ENCODE results near the gene CDH3. TPM values are rescaled to one million over a fixed set of nuclear protein-coding genes. Genes with fewer than 3 reads are reported as not detected.

The CDH3 gene
- total and polyA plus RNA-seq, 10 of the 15 experiments (the other 5 are each of a cell fraction or from before 2014, with no cell fraction given), result 0.05 to 0.44 (median 0.12) TPM; not detected in 5

GRCh38 chr16:68732042-68732680 lies 87.1 kb downstream of the CDH3 start:
- H2AFZ ChIP-seq (ENCODE audit: control insufficient read depth, low read depth, low read length), result no peak overlapping the region
- ATAC-seq (peak; percentile 22), FAIRE-seq (no peak)

GRCh38 chr16:68732741-68733399 lies 87.8 kb downstream of the CDH3 start:
- CTCF ChIA-PET, result no interaction called here
- BruUV-seq (replicated peaks), result no TSS peak
- no peak overlapping the region for H3K27ac ChIP-seq (ENCODE audit: control insufficient read depth, insufficient read depth)
- intact Hi-C loops (cut with micrococcal nuclease; ENCODE audit: unreplicated experiment), result no loop called here
- H3K4me2 ChIP-seq (ENCODE audit: control insufficient read depth, insufficient read depth), result no peak overlapping the region
- 100% methylated on average over 3 of the region's 4 CpGs for whole genome bisulfite sequencing (ENCODE audit: insufficient coverage, insufficient replicate concordance, low lambda C conversion rate, missing lambda C conversion rate)
- ATAC-seq (no peak), FAIRE-seq (no peak), DNase-seq (ENCODE audit: low read depth, low spot score) (no peak)
- RAD21 ChIA-PET (ENCODE audit: unreplicated experiment), result interaction anchor here (0.6 kb wide), 1 partner anchor 66 kb away, joined by 4 read pairs; no protein-coding TSS in a partner anchor
- SMC1A ChIA-PET (ENCODE audit: uncharacterized antibody, unreplicated experiment), result interaction anchor here (1.2 to 1.8 kb wide), 2 partner anchors 10 to 14 kb away, joined by 3 to 4 read pairs; no protein-coding TSS in a partner anchor
- in situ Hi-C loops (cut with MboI), result no loop called here
- no peaks in the 10 kb centered on the region for H3K36me3 ChIP-seq (ENCODE audit: control insufficient read depth in 2 of 2, insufficient read depth in 2 of 2, low read length in 1 of 2)
- no peaks in the 10 kb centered on the region for H3K4me1 ChIP-seq (ENCODE audit: control insufficient read depth, insufficient read depth, low read length)
- H4K20me1 ChIP-seq (ENCODE audit: control insufficient read depth, insufficient read depth), result no peaks in the 10 kb centered on the region
- no peaks in the 10 kb centered on the region; the same call in 2 of the 3 replicates for H3K9me3 ChIP-seq (replicated peaks; ENCODE audit: control insufficient read depth, insufficient read depth, low read length)
- H3K9ac ChIP-seq (ENCODE audit: control insufficient read depth, insufficient read depth, low read length), result no peak overlapping the region
- POLR2A ChIA-PET, result no interaction called here
- no peak overlapping the region for H3K4me3 ChIP-seq
- no peaks in the 10 kb centered on the region for H3K79me2 ChIP-seq (ENCODE audit: control insufficient read depth, insufficient read depth, low read length)
- H2AFZ ChIP-seq (ENCODE audit: control insufficient read depth, low read depth, low read length), result no peak overlapping the region
- no peaks in the 10 kb centered on the region; a peak in 1 of 4 replicates for H3K27me3 ChIP-seq (replicated peaks in 1 of 2; ENCODE audit: control insufficient read depth in 2 of 2, insufficient read depth in 2 of 2, low read length in 1 of 2)
- TF ChIP-seq RUNX3 (IDR thresholded peaks at IDR 0.05; ENCODE audit: low read length) (no peak), EP300 (IDR thresholded peaks at IDR 0.05; ENCODE audit: borderline replicate concordance in 1 of 2, control insufficient read depth in 1 of 2, low read depth in 2 of 2, low read length in 2 of 2) (no peak), NRF1 (conservative IDR thresholded peaks at IDR 0.05; ENCODE audit: low read depth, low read length) (no peak), MEF2A (IDR thresholded peaks at IDR 0.05; ENCODE audit: insufficient read depth, low read depth, low read length) (no peak), MTA3 (IDR thresholded peaks at IDR 0.05; ENCODE audit: borderline replicate concordance, low read length) (no peak), HDAC2 (IDR thresholded peaks at IDR 0.05) (no peak), RCOR1 (conservative IDR thresholded peaks at IDR 0.05; ENCODE audit: low read depth, low read length) (no peak), HDGF (IDR thresholded peaks at IDR 0.05) (no peak), SIX5 (IDR thresholded peaks at IDR 0.05; ENCODE audit: low read depth, low read length, severe bottlenecking) (no peak), MTA2 (IDR thresholded peaks at IDR 0.05; ENCODE audit: low read depth) (no peak), STAT1 (conservative IDR thresholded peaks at IDR 0.05) (no peak), MXI1 (IDR thresholded peaks at IDR 0.05; ENCODE audit: low read depth, low read length) (no peak), IKZF1 (conservative IDR thresholded peaks at IDR 0.05) (no peak), IKZF2 (IDR thresholded peaks at IDR 0.05) (no peak), KDM1A (IDR thresholded peaks at IDR 0.05; ENCODE audit: borderline replicate concordance) (no peak), ELK1 (IDR thresholded peaks at IDR 0.05; ENCODE audit: low read depth, low read length) (no peak)

More at GRCh38 chr16:68732042-68732680, 87.1 kb downstream of the CDH3 start:
- Histone ChIP-seq H3K4me2 (ENCODE audit: control insufficient read depth, insufficient read depth) (no peak overlapping the region), H3K9me3 (replicated peaks; ENCODE audit: control insufficient read depth, insufficient read depth, low read length) (no peaks in the 10 kb centered on the region; the same call in 2 of the 3 replicates), H3K4me1 (ENCODE audit: control insufficient read depth, insufficient read depth, low read length) (no peaks in the 10 kb centered on the region), H3K4me3 (no peak overlapping the region), H3K27ac (ENCODE audit: control insufficient read depth, insufficient read depth) (no peak overlapping the region), H3K36me3 (ENCODE audit: control insufficient read depth in 2 of 2, insufficient read depth in 2 of 2, low read length in 1 of 2) (no peaks in the 10 kb centered on the region), H3K27me3 (replicated peaks in 1 of 2; ENCODE audit: control insufficient read depth in 2 of 2, insufficient read depth in 2 of 2, low read length in 1 of 2) (no peaks in the 10 kb centered on the region; a peak in 1 of 4 replicates), H4K20me1 (ENCODE audit: control insufficient read depth, insufficient read depth) (no peaks in the 10 kb centered on the region), H3K9ac (ENCODE audit: control insufficient read depth, insufficient read depth, low read length) (no peak overlapping the region), H3K79me2 (ENCODE audit: control insufficient read depth, insufficient read depth, low read length) (no peaks in the 10 kb centered on the region)
- ChIA-PET POLR2A (no interaction called here), SMC1A (ENCODE audit: uncharacterized antibody, unreplicated experiment) (interaction anchor here (0.9 kb wide), 1 partner anchor 21 kb away, joined by 3 read pairs; no protein-coding TSS in a partner anchor), CTCF (no interaction called here), RAD21 (ENCODE audit: unreplicated experiment) (interaction anchor here (0.6 kb wide), 1 partner anchor 67 kb away, joined by 4 read pairs; no protein-coding TSS in a partner anchor)
- in situ Hi-C loops (cut with MboI), result no loop called here
- no TSS peak for BruUV-seq (replicated peaks)
- no peak for TF ChIP-seq ETV6 (conservative IDR thresholded peaks at IDR 0.05 in 1 of 2, IDR thresholded peaks at IDR 0.05 in 1 of 2; ENCODE audit: borderline replicate concordance in 1 of 2, low read depth in 1 of 2)
- TF ChIP-seq HCFC1 (IDR thresholded peaks at IDR 0.05; ENCODE audit: low read length), result no peak
- intact Hi-C loops (cut with micrococcal nuclease; ENCODE audit: unreplicated experiment), result no loop called here
- DNase-seq (ENCODE audit: low read depth, low spot score), result no peak
- 76% methylated on average over 8 of the region's 8 CpGs for WGBS (ENCODE audit: insufficient coverage, insufficient replicate concordance, low lambda C conversion rate, missing lambda C conversion rate)
